OCI-LY1 (cell line): ENCODE measurements around the gene TMTC4.

Source experiments
- H2AFZ ChIP-seq: fragments of 200-600 bp; sonication (generic), shearing (Covaris generic); 2 replicates; pipeline ENCODE4 v1.6.0; 2014; ENCODE audit warnings: antibody characterized with exemption, mild to moderate bottlenecking, low read length
- H3F3A ChIP-seq: fragments of 200-600 bp; sonication (generic), shearing (Covaris generic); 2 replicates; pipeline ENCODE4 v1.6.0; 2014; ENCODE audit warnings: mild to moderate bottlenecking, antibody characterized with exemption, low read length, moderate library complexity; ENCODE audit not compliant: insufficient read depth
- H3K27ac ChIP-seq: fragments of 200-600 bp; sonication (generic); 2 replicates; pipeline ENCODE4 v1.5.1; 2014; ENCODE audit warnings: low read length, mixed run types, mild to moderate bottlenecking, low read depth; ENCODE audit not compliant: poor library complexity, severe bottlenecking
- H3K27me3 ChIP-seq: fragments of 200-600 bp; sonication (generic); 2 replicates; pipeline ENCODE4 v1.6.0; 2014; ENCODE audit warnings: antibody characterized with exemption, mild to moderate bottlenecking, low read length, moderate library complexity; ENCODE audit not compliant: insufficient read depth
- H3K36me3 ChIP-seq: fragments of 200-600 bp; sonication (generic); 2 replicates; pipeline ENCODE4 v1.6.1; 2014; ENCODE audit warnings: mild to moderate bottlenecking, antibody characterized with exemption, low read length, moderate library complexity, mixed read lengths; ENCODE audit not compliant: insufficient read depth
- H3K4me1 ChIP-seq: fragments of 200-600 bp; sonication (generic); 2 replicates; pipeline ENCODE4 v1.5.1; 2014; ENCODE audit warnings: mild to moderate bottlenecking, low read length, moderate library complexity; ENCODE audit not compliant: insufficient read depth, severe bottlenecking
- H3K4me2 ChIP-seq: fragments of 200-600 bp; sonication (generic), shearing (Covaris generic); 2 replicates; pipeline ENCODE4 v1.6.1; 2014; ENCODE audit warnings: low read length
- H3K4me3 ChIP-seq: fragments of 200-600 bp; sonication (generic); 2 replicates; pipeline ENCODE4 v1.5.1; 2014; ENCODE audit warnings: low read length, low read depth, mild to moderate bottlenecking, mixed read lengths; ENCODE audit not compliant: poor library complexity, severe bottlenecking
- H3K79me2 ChIP-seq: fragments of 200-600 bp; shearing (Covaris generic); 2 replicates; pipeline ENCODE4 v1.6.1; 2016; ENCODE audit warnings: mixed run types, low read length, mixed read lengths; ENCODE audit not compliant: insufficient read depth
- H3K9ac ChIP-seq: fragments of 200-600 bp; sonication (generic), shearing (Covaris generic); 2 replicates; pipeline ENCODE4 v1.6.1; 2014; ENCODE audit warnings: mild to moderate bottlenecking, low read length, mixed read lengths
- H3K9me2 ChIP-seq: fragments of 200-600 bp; sonication (generic), shearing (Covaris generic); 2 replicates; pipeline ENCODE4 v1.6.1; 2014; ENCODE audit warnings: low read depth, mild to moderate bottlenecking, low read length, mixed read lengths
- H3K9me3 ChIP-seq: fragments of 200-600 bp; shearing (Covaris generic); 2 replicates; pipeline ENCODE4 v1.6.1; 2014; ENCODE audit warnings: low read length, mixed read lengths
- H4K20me1 ChIP-seq: fragments of 200-600 bp; sonication (generic), shearing (Covaris generic); 2 replicates; pipeline ENCODE4 v1.6.0; 2016; ENCODE audit warnings: mild to moderate bottlenecking, low read length; ENCODE audit not compliant: insufficient read depth
- EZH2 ChIP-seq: fragments of 200-600 bp; sonication (generic), shearing (Covaris generic); IDR thresholded peaks from 2 replicates; pipeline ENCODE4 v1.8.0; 2017; ENCODE audit warnings: borderline replicate concordance, mixed run types, mild to moderate bottlenecking, antibody characterized with exemption, low read length, moderate library complexity, mixed read lengths
- TF ChIP-seq, protein P1 (sequence below): fragments of 200-600 bp; sonication (generic), shearing (Covaris generic); IDR thresholded peaks from 2 replicates; pipeline ENCODE4 v1.5.1; 2017; ENCODE audit warnings: mild to moderate bottlenecking, antibody characterized with exemption, low read length, moderate library complexity, mixed read lengths

TMTC4 gene

DNA sequence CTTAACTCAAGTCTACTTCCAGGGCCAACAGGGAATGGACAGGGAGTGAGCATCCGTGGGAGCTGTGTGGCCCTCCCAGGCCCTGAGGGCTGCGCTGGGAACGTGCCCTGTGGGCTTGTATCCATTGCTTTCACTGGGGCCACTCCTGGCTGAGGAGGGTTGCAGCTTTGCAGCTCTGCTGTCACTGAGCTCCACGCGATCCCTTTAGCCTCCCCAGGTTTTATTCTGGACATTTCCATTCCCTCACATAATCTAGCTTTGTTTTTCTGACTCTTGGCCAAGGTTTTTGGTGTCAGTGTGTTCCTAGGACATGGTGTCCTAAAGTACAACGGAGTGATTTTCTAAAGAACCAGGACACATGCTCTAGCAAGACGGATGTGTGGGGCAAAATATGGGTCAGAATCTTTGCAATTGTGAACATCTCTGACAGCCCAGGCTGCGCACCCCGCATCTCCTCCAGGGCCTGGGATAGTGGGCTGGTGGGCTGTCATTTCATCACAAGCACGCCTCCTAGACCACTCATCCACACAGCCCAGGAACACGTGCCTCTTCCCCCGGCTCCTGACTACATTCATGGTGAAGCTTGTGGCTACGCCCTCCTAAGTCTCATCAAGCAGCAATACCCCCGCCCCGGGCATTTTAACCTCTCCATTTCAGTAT, 114.0 kb downstream of the TMTC4 start:
- no peak overlapping the region for H3K4me2 ChIP-seq
- H3K4me3 ChIP-seq, result no peak overlapping the region

DNA sequence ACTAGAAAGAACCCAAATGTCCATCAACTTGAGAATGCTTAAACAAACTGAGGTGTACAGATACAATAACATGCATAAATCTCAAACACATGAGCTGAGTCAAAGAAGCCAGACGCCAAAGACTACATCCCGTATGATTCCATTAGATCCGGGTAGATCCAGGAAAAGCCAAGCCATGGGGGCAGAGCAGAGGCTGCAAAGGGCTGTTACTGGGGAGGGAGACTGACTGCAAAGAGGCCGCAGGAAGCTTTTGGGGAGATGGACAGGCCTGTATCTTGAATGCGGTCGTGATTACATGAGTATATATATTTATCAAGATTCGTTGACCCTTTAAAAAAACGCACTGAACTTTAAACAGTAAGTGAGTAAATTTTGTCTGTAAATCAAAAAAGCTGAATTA, 114.7 kb downstream of the TMTC4 start:
- no peaks in the 10 kb centered on the region for H3K9me3 ChIP-seq
- no peak overlapping the region for H3K9ac ChIP-seq
- no peak overlapping the region for H3K4me2 ChIP-seq
- H3K27me3 ChIP-seq, result no peaks in the 10 kb centered on the region; the same call in 1 of the 2 replicates
- no peaks in the 10 kb centered on the region for H3F3A ChIP-seq
- H3K36me3 ChIP-seq, result no peaks in the 10 kb centered on the region
- no peak overlapping the region for H2AFZ ChIP-seq
- TF ChIP-seq, protein P1, sequence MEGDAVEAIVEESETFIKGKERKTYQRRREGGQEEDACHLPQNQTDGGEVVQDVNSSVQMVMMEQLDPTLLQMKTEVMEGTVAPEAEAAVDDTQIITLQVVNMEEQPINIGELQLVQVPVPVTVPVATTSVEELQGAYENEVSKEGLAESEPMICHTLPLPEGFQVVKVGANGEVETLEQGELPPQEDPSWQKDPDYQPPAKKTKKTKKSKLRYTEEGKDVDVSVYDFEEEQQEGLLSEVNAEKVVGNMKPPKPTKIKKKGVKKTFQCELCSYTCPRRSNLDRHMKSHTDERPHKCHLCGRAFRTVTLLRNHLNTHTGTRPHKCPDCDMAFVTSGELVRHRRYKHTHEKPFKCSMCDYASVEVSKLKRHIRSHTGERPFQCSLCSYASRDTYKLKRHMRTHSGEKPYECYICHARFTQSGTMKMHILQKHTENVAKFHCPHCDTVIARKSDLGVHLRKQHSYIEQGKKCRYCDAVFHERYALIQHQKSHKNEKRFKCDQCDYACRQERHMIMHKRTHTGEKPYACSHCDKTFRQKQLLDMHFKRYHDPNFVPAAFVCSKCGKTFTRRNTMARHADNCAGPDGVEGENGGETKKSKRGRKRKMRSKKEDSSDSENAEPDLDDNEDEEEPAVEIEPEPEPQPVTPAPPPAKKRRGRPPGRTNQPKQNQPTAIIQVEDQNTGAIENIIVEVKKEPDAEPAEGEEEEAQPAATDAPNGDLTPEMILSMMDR, result no peak
- H3K4me1 ChIP-seq, result no peaks in the 10 kb centered on the region
- H3K9me2 ChIP-seq, result no peaks in the 10 kb centered on the region
- H3K27ac ChIP-seq, result no peak overlapping the region
- H4K20me1 ChIP-seq, result no peaks in the 10 kb centered on the region
- no peak overlapping the region for H3K4me3 ChIP-seq
- H3K79me2 ChIP-seq, result no peaks in the 10 kb centered on the region

More for the DNA sequence above, 114.0 kb downstream of the TMTC4 start:
- Histone ChIP-seq H3F3A (no peaks in the 10 kb centered on the region), H3K9ac (no peak overlapping the region), H4K20me1 (no peaks in the 10 kb centered on the region), H3K27me3 (no peaks in the 10 kb centered on the region; the same call in 1 of the 2 replicates), H3K27ac (no peak overlapping the region), H3K9me2 (no peaks in the 10 kb centered on the region), H3K4me1 (no peaks in the 10 kb centered on the region), H2AFZ (no peak overlapping the region), H3K9me3 (no peaks in the 10 kb centered on the region), H3K79me2 (no peaks in the 10 kb centered on the region), H3K36me3 (no peaks in the 10 kb centered on the region)
- no peak for TF ChIP-seq EZH2
- TF ChIP-seq, protein P1, result no peak
